Tibial nerve (tissue), 4 donors: ENCODE results near the gene MPST. TPM values are rescaled to one million over a fixed set of nuclear protein-coding genes. Genes with fewer than 3 reads are reported as not detected.

ENCODE experiments used
- DNase-seq, 2 donors: peaks; one replicate each; pipeline ENCODE4 v3.0.0-alpha.2; 2019; ENCODE audit warnings: low spot score in 2 of 2
- H3K27ac ChIP-seq, 4 donors: fragments of 200-600 bp; sonication (generic) in 3 of 4; one replicate each; pipeline ENCODE4 v1.5.1; 2017 to 2019; ENCODE audit warnings: mild to moderate bottlenecking in 1 of 4
- H3K27me3 ChIP-seq, 2 donors: fragments of 200-600 bp; sonication (generic) in 1 of 2; one replicate each; pipeline versions ENCODE4 v1.5.1 to v1.6.0; 2017 to 2019
- H3K36me3 ChIP-seq, 3 donors: fragments of 200-600 bp; sonication (generic); one replicate each; pipeline ENCODE4 v1.5.1; 2018 to 2019
- H3K4me1 ChIP-seq, 4 donors: fragments of 200-600 bp; sonication (generic) in 3 of 4; one replicate each; pipeline ENCODE4 v1.5.1; 2017 to 2019
- H3K4me3 ChIP-seq, 4 donors: fragments of 200-600 bp; sonication (generic) in 3 of 4; one replicate each; pipeline ENCODE4 v1.5.1; 2017 to 2019; ENCODE audit warnings: mild to moderate bottlenecking in 1 of 4, moderate library complexity in 1 of 4
- H3K9me3 ChIP-seq, 4 donors: fragments of 200-600 bp; sonication (generic) in 3 of 4; one replicate each; pipeline ENCODE4 v1.5.1; 2017 to 2019
- CTCF ChIP-seq, 5 experiments: fragments of 200-600 bp in 3 of 5; fragments of 450-650 bp in 2 of 5; sonication (generic) in 3 of 5; IDR thresholded peaks; one replicate each; pipeline ENCODE4 v1.5.1; 2016 to 2019; ENCODE audit warnings: antibody characterized with exemption in 5 of 5, mild to moderate bottlenecking in 3 of 5, moderate library complexity in 2 of 5
- EP300 ChIP-seq, 2 donors: sonication (generic); formaldehyde crosslinking; IDR thresholded peaks; one replicate each; pipeline ENCODE4 v1.6.1; 2017; ENCODE audit warnings: antibody characterized with exemption in 2 of 2, mild to moderate bottlenecking in 1 of 2
- POLR2A ChIP-seq, 2 donors: fragments of 450-650 bp; IDR thresholded peaks; one replicate each; pipeline ENCODE4 v1.6.1; 2017; ENCODE audit warnings: antibody characterized with exemption in 2 of 2, mild to moderate bottlenecking in 2 of 2, moderate library complexity in 2 of 2
- WGBS, 2 donors: methylation state at CpG; one replicate each; pipeline ENCODE4 v1.1.5; 2018; 5-methylcytosine and 5-hydroxymethylcytosine counted together
- total RNA-seq, 4 donors: library from RNA; depleted of rRNA; stranded (reverse); fragments of >200 nt; gene quantifications; one replicate each; pipeline ENCODE4 v1.1.0, GENCODE V29; 2016

Gene MPST
- total RNA-seq, 4 donors from 2014 or later: 193 to 258 (median 199) TPM

GRCh38 chr22:37053310-37054055 is 33.9 kb downstream of the MPST start:
- no peak overlapping the region for H3K27ac ChIP-seq
- peaks cover 0 to 28% (median 9%) of the 10 kb centered on the region in 4 donors for H3K4me1 ChIP-seq
- no peaks in the 10 kb centered on the region for H3K9me3 ChIP-seq
- H3K4me3 ChIP-seq: no peak overlapping the region
- TF ChIP-seq EP300 (IDR thresholded peaks at IDR 0.05): no peak
- TF ChIP-seq POLR2A (IDR thresholded peaks at IDR 0.05): no peak
- no peak for TF ChIP-seq CTCF (IDR thresholded peaks at IDR 0.05)
- H3K36me3 ChIP-seq: peaks cover 0 to 56% (median 0%) of the 10 kb centered on the region in 3 donors
- WGBS, 2 donors: 69 to 78% methylated on average over 9 to 16 of the region's 16 CpGs
- H3K27me3 ChIP-seq: no peaks in the 10 kb centered on the region
- no peak for DNase-seq

DNA sequence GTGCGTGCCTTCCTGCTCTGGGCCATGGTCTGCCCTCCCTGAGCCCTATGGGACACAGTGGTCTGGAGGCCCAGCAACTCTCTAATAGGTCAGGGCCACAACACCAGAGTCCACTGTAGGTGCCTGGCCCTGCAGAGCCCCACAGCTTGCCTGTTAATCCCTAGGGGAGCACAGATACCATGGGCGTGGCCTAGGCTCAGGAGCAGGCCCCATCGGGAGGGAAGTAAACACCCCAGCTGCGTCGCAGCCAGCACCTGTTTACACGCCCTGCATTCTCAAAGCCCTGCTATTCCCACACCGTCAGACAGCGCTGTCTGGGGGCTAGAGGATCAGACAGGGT is 34.5 kb downstream of the MPST start:
- Histone ChIP-seq H3K4me1 (peaks cover 0 to 28% (median 9%) of the 10 kb centered on the region in 4 donors), H3K27ac (no peak overlapping the region), H3K36me3 (peaks cover 0 to 61% (median 0%) of the 10 kb centered on the region in 3 donors), H3K4me3 (no peak overlapping the region), H3K9me3 (no peaks in the 10 kb centered on the region), H3K27me3 (no peaks in the 10 kb centered on the region)
- no peak for DNase-seq
- WGBS, 2 donors: 73 to 96% methylated on average over 7 to 8 of the region's 8 CpGs
- TF ChIP-seq CTCF (IDR thresholded peaks at IDR 0.05) (no peak), EP300 (IDR thresholded peaks at IDR 0.05) (no peak), POLR2A (IDR thresholded peaks at IDR 0.05) (no peak)

- H3K4me3 ChIP-seq: no peak overlapping the region
- H3K4me1 ChIP-seq: peaks cover 0 to 28% (median 9%) of the 10 kb centered on the region in 4 donors
- H3K27me3 ChIP-seq: no peaks in the 10 kb centered on the region
- 84 to 87% methylated on average over 19 to 20 of the region's 20 CpGs for WGBS, 2 donors
- TF ChIP-seq EP300 (IDR thresholded peaks at IDR 0.05) (no peak), POLR2A (IDR thresholded peaks at IDR 0.05) (no peak), CTCF (IDR thresholded peaks at IDR 0.05) (no peak)
- H3K27ac ChIP-seq: no peak overlapping the region
- no peaks in the 10 kb centered on the region for H3K9me3 ChIP-seq
- no peak for DNase-seq
- H3K36me3 ChIP-seq: peaks cover 0 to 69% (median 0%) of the 10 kb centered on the region in 3 donors
Measured at GRCh38 chr22:37054600-37055365, 35.2 kb downstream of the MPST start.

DNA sequence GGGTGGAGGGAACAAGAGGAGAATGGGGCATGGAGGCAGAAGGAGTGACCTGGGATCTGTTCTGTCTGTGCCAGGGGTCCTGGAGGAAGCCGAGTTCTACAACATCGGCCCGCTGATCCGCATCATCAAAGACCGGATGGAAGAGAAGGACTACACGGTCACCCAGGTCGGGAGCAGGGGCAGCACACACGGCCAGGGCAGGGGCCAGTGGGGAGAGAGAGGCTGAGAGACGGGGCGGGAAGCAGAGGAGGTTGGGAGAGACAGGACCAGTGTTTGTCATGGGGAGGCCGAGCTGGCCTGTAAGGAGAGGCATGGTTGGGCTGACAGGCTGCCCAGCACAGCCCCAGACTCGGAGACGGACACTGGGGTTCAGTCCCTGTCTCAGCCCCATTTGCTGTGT is 36.7 kb downstream of the MPST start:
- H3K36me3 ChIP-seq: peaks cover 0 to 83% (median 0%) of the 10 kb centered on the region in 3 donors
- H3K4me3 ChIP-seq: no peak overlapping the region
- H3K27me3 ChIP-seq: no peaks in the 10 kb centered on the region
- no peak for TF ChIP-seq CTCF (IDR thresholded peaks at IDR 0.05)
- no peak for TF ChIP-seq POLR2A (IDR thresholded peaks at IDR 0.05)
- TF ChIP-seq EP300 (IDR thresholded peaks at IDR 0.05): no peak
- WGBS, 2 donors: 91% methylated on average over 13 of the region's 13 CpGs
- no peak for DNase-seq
- no peaks in the 10 kb centered on the region for H3K9me3 ChIP-seq
- H3K27ac ChIP-seq: no peak overlapping the region
- H3K4me1 ChIP-seq: peaks cover 0 to 22% (median 9%) of the 10 kb centered on the region in 4 donors

GRCh38 chr22:37057226-37057625 is 37.7 kb downstream of the MPST start:
- peaks cover 0 to 15% (median 5%) of the 10 kb centered on the region in 4 donors for H3K4me1 ChIP-seq
- H3K27ac ChIP-seq: no peak overlapping the region
- H3K9me3 ChIP-seq: no peaks in the 10 kb centered on the region
- peaks cover 0 to 92% (median 0%) of the 10 kb centered on the region in 3 donors for H3K36me3 ChIP-seq
- no peak overlapping the region for H3K4me3 ChIP-seq
- H3K27me3 ChIP-seq: no peaks in the 10 kb centered on the region
- no peak for TF ChIP-seq POLR2A (IDR thresholded peaks at IDR 0.05)
- TF ChIP-seq EP300 (IDR thresholded peaks at IDR 0.05): no peak
- no peak for DNase-seq
- WGBS, 2 donors: 81 to 84% methylated on average over 8 to 9 of the region's 9 CpGs
